Activated naive CD4-positive, alpha-beta T cell treated with anti-CD3 and anti-CD28 coated beads for 36 hours (primary cell): ENCODE measurements around the gene DNAH3. TPM values are rescaled to one million over a fixed set of nuclear protein-coding genes. Genes with fewer than 3 reads are reported as not detected.
A peak's percentile ranks its signal among the peaks of the same experiment; 100 is the strongest.

Source experiments
- CTCF ChIA-PET: fragments of 350-600 bp; sonication (Branson Sonifier 250); formaldehyde crosslinking; loops from one replicate; lab custom pipeline; 2021; ENCODE audit warnings: antibody characterized with exemption; lab: Charles Lee
- DNase-seq: peaks from one replicate; pipeline ENCODE4 v3.0.0-alpha.2; 2020
- H3K27ac Mint-ChIP-seq: one replicate; pipeline ENCODE4 v1.8.0; 2021; ENCODE audit warnings: mild to moderate bottlenecking, mixed read lengths
- H3K27me3 Mint-ChIP-seq: one replicate; pipeline ENCODE4 v1.8.0; 2021; ENCODE audit warnings: low read depth, mixed read lengths
- H3K36me3 Mint-ChIP-seq: one replicate; pipeline ENCODE4 v1.8.0; 2021; ENCODE audit warnings: low read depth, mixed read lengths
- H3K4me1 Mint-ChIP-seq: one replicate; pipeline ENCODE4 v1.8.0; 2021; ENCODE audit warnings: low read depth, mixed read lengths
- H3K4me3 Mint-ChIP-seq: one replicate; pipeline ENCODE4 v1.8.0; 2021; ENCODE audit warnings: mild to moderate bottlenecking, moderate library complexity, mixed read lengths
- H3K9me3 Mint-ChIP-seq: one replicate; pipeline ENCODE4 v1.8.0; 2021; ENCODE audit warnings: mixed read lengths
- intact Hi-C: fragments of 100-400 bp; cut with micrococcal nuclease; formaldehyde crosslinking; loops from one replicate; pipeline ENCODE4 v1.15.1; 2023
- total RNA-seq, 2 experiments: library from RNA; stranded (reverse); gene quantifications; one replicate each; pipeline ENCODE4 v1.2.3, GENCODE V29; 2021

Gene DNAH3
- total RNA-seq, 2 experiments from 2014 or later = not detected

GRCh38 chr16:20903116-20903898 lies 247.3 kb downstream of the DNAH3 start:
- intact Hi-C loops = loop anchor here (5.0 to 10.0 kb wide), 2 partner anchors 399 to 1291 kb away; no protein-coding TSS in a partner anchor
- H3K9me3 Mint-ChIP-seq = no peaks in the 10 kb centered on the region
- H3K27me3 Mint-ChIP-seq = no peaks in the 10 kb centered on the region
- H3K36me3 Mint-ChIP-seq = peaks cover 2% of the 10 kb centered on the region
- H3K4me1 Mint-ChIP-seq = peaks cover 51% of the 10 kb centered on the region
- no peak overlapping the region for H3K4me3 Mint-ChIP-seq
- DNase-seq = no peak
- H3K27ac Mint-ChIP-seq = no peak overlapping the region
- CTCF ChIA-PET = interaction anchor here (0.9 to 1.4 kb wide), 3 partner anchors 29 to 165 kb away, joined by 3 read pairs; no protein-coding TSS in a partner anchor

GRCh38 chr16:20902426-20902825 lies 248.2 kb downstream of the DNAH3 start:
- no peak overlapping the region for H3K27ac Mint-ChIP-seq
- no peaks in the 10 kb centered on the region for H3K9me3 Mint-ChIP-seq
- no peak overlapping the region for H3K4me3 Mint-ChIP-seq
- H3K27me3 Mint-ChIP-seq = no peaks in the 10 kb centered on the region
- CTCF ChIA-PET = interaction anchor here (0.9 to 1.4 kb wide), 2 partner anchors 28 to 164 kb away, joined by 3 read pairs; no protein-coding TSS in a partner anchor
- peaks cover 57% of the 10 kb centered on the region for H3K4me1 Mint-ChIP-seq
- intact Hi-C loops = loop anchor here (5.0 to 10.0 kb wide), 2 partner anchors 400 to 1292 kb away; no protein-coding TSS in a partner anchor
- H3K36me3 Mint-ChIP-seq = peaks cover 2% of the 10 kb centered on the region
- DNase-seq = no peak

- peak; percentile 33 for DNase-seq
- CTCF ChIA-PET = no interaction called here
- H3K4me1 Mint-ChIP-seq = peaks cover 59% of the 10 kb centered on the region
- intact Hi-C loops = loop anchor here (2.0 to 10.0 kb wide), 4 partner anchors 37 to 1293 kb away; partner anchors contain the start of genes ERI2 and REXO5
- no peaks in the 10 kb centered on the region for H3K9me3 Mint-ChIP-seq
- peak overlapping the region; percentile 96 for H3K4me3 Mint-ChIP-seq
- no peaks in the 10 kb centered on the region for H3K27me3 Mint-ChIP-seq
- peaks cover 2% of the 10 kb centered on the region for H3K36me3 Mint-ChIP-seq
- peak overlapping the region; percentile 98 for H3K27ac Mint-ChIP-seq
Observed at GRCh38 chr16:20901436-20902112, 249.1 kb downstream of the DNAH3 start.

- CTCF ChIA-PET = no interaction called here
- Mint-ChIP-seq H3K4me1 (peaks cover 59% of the 10 kb centered on the region), H3K4me3 (peak overlapping the region; percentile 96), H3K36me3 (peaks cover 2% of the 10 kb centered on the region), H3K27me3 (no peaks in the 10 kb centered on the region), H3K9me3 (no peaks in the 10 kb centered on the region), H3K27ac (peak overlapping the region; percentile 98)
- no peak for DNase-seq
- intact Hi-C loops = loop anchor here (2.0 to 10.0 kb wide), 4 partner anchors 38 to 1294 kb away; partner anchors contain the start of genes ERI2 and REXO5
Observed at GRCh38 chr16:20901068-20901435, 249.6 kb downstream of the DNAH3 start.

GRCh38 chr16:20900299-20901067 lies 250.2 kb downstream of the DNAH3 start, which contains the start of the genes DCUN1D3 and LYRM1:
Gene DCUN1D3, minus strand, starts transcription at chr16:20900358. Its CDS starts 37,820 bp downstream, at chr16:20862538.
Gene LYRM1, plus strand, starts transcription at chr16:20900771. Its CDS starts 14,785 bp downstream, at chr16:20915556.
- Mint-ChIP-seq H3K4me3 (peak within 1 kb of the TSS; percentile 96), H3K27me3 (no peaks in the 10 kb centered on the region), H3K9me3 (no peaks in the 10 kb centered on the region), H3K27ac (peak within 1 kb of the TSS; percentile 98), H3K36me3 (peaks cover 4% of the 10 kb centered on the region), H3K4me1 (peaks cover 59% of the 10 kb centered on the region)
- CTCF ChIA-PET = interaction anchor here (2.0 kb wide), 1 partner anchor 50 kb away, joined by 6 read pairs; no protein-coding TSS in a partner anchor
- intact Hi-C loops = loop anchor here (1.0 to 10.0 kb wide), 8 partner anchors 11 to 1294 kb away; partner anchors contain the start of genes ERI2, REXO5 and THUMPD1
- DNase-seq = peak; percentile 88

GRCh38 chr16:20899477-20900298 lies 251.0 kb downstream of the DNAH3 start:
- H3K4me1 Mint-ChIP-seq = peaks cover 54% of the 10 kb centered on the region
- CTCF ChIA-PET = interaction anchor here (1.1 to 2.0 kb wide), 2 partner anchors 49 to 224 kb away, joined by 4 to 6 read pairs; no protein-coding TSS in a partner anchor
- intact Hi-C loops = loop anchor here (1.0 to 10.0 kb wide), 8 partner anchors 12 to 1295 kb away; partner anchors contain the start of genes ERI2, REXO5 and THUMPD1
- no peak for DNase-seq
- peak overlapping the region; percentile 98 for H3K27ac Mint-ChIP-seq
- peaks cover 5% of the 10 kb centered on the region for H3K36me3 Mint-ChIP-seq
- no peaks in the 10 kb centered on the region for H3K9me3 Mint-ChIP-seq
- H3K4me3 Mint-ChIP-seq = peak overlapping the region; percentile 96
- no peaks in the 10 kb centered on the region for H3K27me3 Mint-ChIP-seq

- Mint-ChIP-seq H3K27ac (no peak overlapping the region), H3K4me3 (peak overlapping the region; percentile 96), H3K4me1 (peaks cover 48% of the 10 kb centered on the region), H3K36me3 (peaks cover 4% of the 10 kb centered on the region), H3K9me3 (no peaks in the 10 kb centered on the region), H3K27me3 (no peaks in the 10 kb centered on the region)
- CTCF ChIA-PET = interaction anchor here (0.7 to 2.0 kb wide), 3 partner anchors 19 to 223 kb away, joined by 4 to 6 read pairs (median 4); no protein-coding TSS in a partner anchor
- intact Hi-C loops = no loop called here
- no peak for DNase-seq
Observed at GRCh38 chr16:20899071-20899470, 251.6 kb downstream of the DNAH3 start.

- Mint-ChIP-seq H3K27ac (no peak overlapping the region), H3K4me1 (peaks cover 36% of the 10 kb centered on the region), H3K4me3 (no peak overlapping the region), H3K36me3 (peaks cover 4% of the 10 kb centered on the region), H3K27me3 (no peaks in the 10 kb centered on the region), H3K9me3 (no peaks in the 10 kb centered on the region)
- no peak for DNase-seq
- CTCF ChIA-PET = no interaction called here
- intact Hi-C loops = no loop called here
Observed at GRCh38 chr16:20897922-20898321, 252.7 kb downstream of the DNAH3 start.

- Mint-ChIP-seq H3K9me3 (no peaks in the 10 kb centered on the region), H3K27ac (no peak overlapping the region), H3K36me3 (peaks cover 4% of the 10 kb centered on the region), H3K4me1 (peaks cover 32% of the 10 kb centered on the region), H3K27me3 (no peaks in the 10 kb centered on the region), H3K4me3 (no peak overlapping the region)
- intact Hi-C loops = no loop called here
- DNase-seq = no peak
- CTCF ChIA-PET = no interaction called here
Observed at GRCh38 chr16:20897253-20897897, 253.3 kb downstream of the DNAH3 start.

GRCh38 chr16:20894388-20894787 lies 256.3 kb downstream of the DNAH3 start:
- H3K36me3 Mint-ChIP-seq = peaks cover 3% of the 10 kb centered on the region
- H3K9me3 Mint-ChIP-seq = no peaks in the 10 kb centered on the region
- intact Hi-C loops = no loop called here
- peak overlapping the region; percentile 68 for H3K27ac Mint-ChIP-seq
- no peak overlapping the region for H3K4me3 Mint-ChIP-seq
- no peak for DNase-seq
- H3K27me3 Mint-ChIP-seq = no peaks in the 10 kb centered on the region
- CTCF ChIA-PET = no interaction called here
- H3K4me1 Mint-ChIP-seq = peaks cover 18% of the 10 kb centered on the region
